ENCODE results near the gene CHKA. TPM values are rescaled to one million over a fixed set of nuclear protein-coding genes. Genes with fewer than 3 reads are reported as not detected.

The CHKA gene
- total RNA-seq, 4 donors from 2014 or later: 1.1 to 13.0 (median 4.2) TPM

DNA sequence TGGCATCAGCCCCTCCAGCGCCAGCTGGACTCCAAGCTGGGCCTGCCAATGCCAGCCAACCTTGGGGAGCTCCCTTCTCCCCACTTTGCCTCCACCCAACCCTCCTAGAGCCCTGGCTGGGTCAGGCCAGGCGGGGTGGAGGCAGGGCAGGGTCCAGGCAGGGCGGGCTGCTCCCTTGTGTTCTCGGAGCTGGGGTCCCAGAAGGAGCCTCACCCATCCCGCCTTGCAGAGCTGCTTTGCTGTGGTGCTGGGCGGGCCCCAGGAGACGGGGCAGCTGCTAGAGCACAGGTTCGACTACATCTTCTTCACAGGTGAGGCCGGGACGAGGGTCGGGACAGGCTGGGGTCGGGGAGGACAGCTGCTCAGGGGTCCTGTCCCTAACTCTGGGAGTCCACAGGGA lies 101.7 kb downstream of the CHKA start:
- peaks cover 0 to 3% (median 0%) of the 10 kb centered on the region in 3 donors for H3K9me3 ChIP-seq
- TF ChIP-seq, protein P1, sequence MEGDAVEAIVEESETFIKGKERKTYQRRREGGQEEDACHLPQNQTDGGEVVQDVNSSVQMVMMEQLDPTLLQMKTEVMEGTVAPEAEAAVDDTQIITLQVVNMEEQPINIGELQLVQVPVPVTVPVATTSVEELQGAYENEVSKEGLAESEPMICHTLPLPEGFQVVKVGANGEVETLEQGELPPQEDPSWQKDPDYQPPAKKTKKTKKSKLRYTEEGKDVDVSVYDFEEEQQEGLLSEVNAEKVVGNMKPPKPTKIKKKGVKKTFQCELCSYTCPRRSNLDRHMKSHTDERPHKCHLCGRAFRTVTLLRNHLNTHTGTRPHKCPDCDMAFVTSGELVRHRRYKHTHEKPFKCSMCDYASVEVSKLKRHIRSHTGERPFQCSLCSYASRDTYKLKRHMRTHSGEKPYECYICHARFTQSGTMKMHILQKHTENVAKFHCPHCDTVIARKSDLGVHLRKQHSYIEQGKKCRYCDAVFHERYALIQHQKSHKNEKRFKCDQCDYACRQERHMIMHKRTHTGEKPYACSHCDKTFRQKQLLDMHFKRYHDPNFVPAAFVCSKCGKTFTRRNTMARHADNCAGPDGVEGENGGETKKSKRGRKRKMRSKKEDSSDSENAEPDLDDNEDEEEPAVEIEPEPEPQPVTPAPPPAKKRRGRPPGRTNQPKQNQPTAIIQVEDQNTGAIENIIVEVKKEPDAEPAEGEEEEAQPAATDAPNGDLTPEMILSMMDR (IDR thresholded peaks at IDR 0.05): no peak
- no peak for TF ChIP-seq POLR2A (IDR thresholded peaks at IDR 0.05)
- intact Hi-C loops (cut with DNase I): no loop called here
- no peaks in the 10 kb centered on the region for H3K27me3 ChIP-seq
- H3K36me3 ChIP-seq: peaks cover 0 to 19% (median 0%) of the 10 kb centered on the region in 3 donors
- 80% methylated on average over 2 of the region's 12 CpGs; no CpG with 5 or more reads in 1 of the 2 donors for WGBS, 2 donors
- no peak overlapping the region for H3K4me3 ChIP-seq
- peak overlapping the region in 3 of 4 donors; percentile 2 to 76 (median 64) for H3K27ac ChIP-seq
- peaks cover 12 to 64% (median 27%) of the 10 kb centered on the region in 3 donors for H3K4me1 ChIP-seq
- no peak for DNase-seq

DNA sequence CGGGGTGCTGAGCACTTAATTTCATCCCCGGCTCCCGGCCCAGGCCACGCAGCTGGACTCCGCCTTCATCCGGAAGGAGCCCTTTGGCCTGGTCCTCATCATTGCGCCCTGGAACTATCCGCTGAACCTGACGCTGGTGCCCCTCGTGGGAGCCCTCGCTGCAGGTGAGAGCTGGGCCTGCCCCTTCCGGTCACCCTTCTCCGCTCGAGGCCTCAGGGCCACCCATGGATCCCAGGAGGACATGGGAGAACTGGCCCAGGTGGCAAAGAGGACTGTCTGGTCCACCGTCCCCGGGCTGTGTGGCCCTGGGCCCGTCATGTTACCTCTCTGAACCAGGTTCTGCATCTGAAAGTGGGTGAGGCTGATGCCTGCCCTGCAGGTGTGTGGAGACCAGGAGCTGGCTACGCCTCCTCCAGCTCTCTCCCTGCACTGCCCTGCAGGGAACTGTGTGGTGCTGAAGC lies 102.4 kb downstream of the CHKA start:
- no peak for TF ChIP-seq POLR2A (IDR thresholded peaks at IDR 0.05)
- TF ChIP-seq, protein P1 (IDR thresholded peaks at IDR 0.05): no peak
- 92% methylated on average over 5 of the region's 18 CpGs; no CpG with 5 or more reads in 1 of the 2 donors for WGBS, 2 donors
- intact Hi-C loops (cut with DNase I): no loop called here

DNA sequence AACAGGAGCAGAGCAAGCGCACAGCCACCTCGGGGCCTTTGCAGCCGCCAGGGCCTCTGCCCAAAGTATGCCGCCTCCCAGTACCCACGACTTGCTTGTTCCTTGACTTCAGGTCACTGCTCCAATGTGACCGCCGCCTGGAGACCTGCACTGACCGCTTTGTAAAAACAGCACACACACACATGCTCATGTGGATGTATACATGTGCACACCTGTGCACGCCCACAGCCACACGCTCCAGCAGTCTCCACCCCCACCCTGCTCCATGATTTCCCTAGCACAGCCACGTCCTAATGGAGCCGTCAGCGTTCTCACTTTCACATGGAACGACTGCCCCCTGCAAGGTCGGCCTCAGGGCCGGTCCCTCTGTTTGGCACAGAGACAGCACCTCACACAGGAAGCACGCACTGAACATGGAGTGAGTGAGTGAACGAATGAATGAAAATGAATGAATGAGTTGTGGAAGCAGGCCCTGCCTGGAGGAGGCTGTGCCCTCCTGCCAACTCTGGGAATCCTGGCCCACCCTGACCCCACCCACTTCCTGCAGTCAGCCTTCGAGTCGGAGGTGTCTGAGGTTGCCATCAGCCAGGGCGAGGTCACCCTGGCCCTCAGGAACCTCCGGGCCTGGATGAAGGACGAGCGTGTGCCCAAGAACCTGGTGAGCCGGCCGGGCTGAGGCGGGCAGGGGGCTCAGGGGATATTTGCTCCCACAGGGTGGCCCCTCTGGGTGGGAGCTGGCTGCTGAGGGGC lies 103.0 kb downstream of the CHKA start:
- TF ChIP-seq, protein P1 (IDR thresholded peaks at IDR 0.05): no peak
- TF ChIP-seq POLR2A (IDR thresholded peaks at IDR 0.05): no peak
- intact Hi-C loops (cut with DNase I): no loop called here
- 63 to 79% methylated on average over 13 to 14 of the region's 27 CpGs for WGBS, 2 donors
- H3K27ac ChIP-seq: peak overlapping the region in 2 of 4 donors; percentile 59 to 64
- DNase-seq: no peak
- no peaks in the 10 kb centered on the region for H3K9me3 ChIP-seq
- peaks cover 14 to 76% (median 39%) of the 10 kb centered on the region in 3 donors for H3K4me1 ChIP-seq
- H3K27me3 ChIP-seq: no peaks in the 10 kb centered on the region
- peaks cover 0 to 12% (median 0%) of the 10 kb centered on the region in 3 donors for H3K36me3 ChIP-seq
- no peak overlapping the region for H3K4me3 ChIP-seq

More for the DNA sequence above, 102.4 kb downstream of the CHKA start:
- Histone ChIP-seq H3K9me3 (no peaks in the 10 kb centered on the region), H3K4me1 (peaks cover 14 to 71% (median 34%) of the 10 kb centered on the region in 3 donors), H3K27ac (peak overlapping the region in 2 of 4 donors; percentile 46 to 64), H3K36me3 (peaks cover 0 to 14% (median 0%) of the 10 kb centered on the region in 3 donors), H3K27me3 (no peaks in the 10 kb centered on the region), H3K4me3 (no peak overlapping the region)
- DNase-seq: no peak

DNA sequence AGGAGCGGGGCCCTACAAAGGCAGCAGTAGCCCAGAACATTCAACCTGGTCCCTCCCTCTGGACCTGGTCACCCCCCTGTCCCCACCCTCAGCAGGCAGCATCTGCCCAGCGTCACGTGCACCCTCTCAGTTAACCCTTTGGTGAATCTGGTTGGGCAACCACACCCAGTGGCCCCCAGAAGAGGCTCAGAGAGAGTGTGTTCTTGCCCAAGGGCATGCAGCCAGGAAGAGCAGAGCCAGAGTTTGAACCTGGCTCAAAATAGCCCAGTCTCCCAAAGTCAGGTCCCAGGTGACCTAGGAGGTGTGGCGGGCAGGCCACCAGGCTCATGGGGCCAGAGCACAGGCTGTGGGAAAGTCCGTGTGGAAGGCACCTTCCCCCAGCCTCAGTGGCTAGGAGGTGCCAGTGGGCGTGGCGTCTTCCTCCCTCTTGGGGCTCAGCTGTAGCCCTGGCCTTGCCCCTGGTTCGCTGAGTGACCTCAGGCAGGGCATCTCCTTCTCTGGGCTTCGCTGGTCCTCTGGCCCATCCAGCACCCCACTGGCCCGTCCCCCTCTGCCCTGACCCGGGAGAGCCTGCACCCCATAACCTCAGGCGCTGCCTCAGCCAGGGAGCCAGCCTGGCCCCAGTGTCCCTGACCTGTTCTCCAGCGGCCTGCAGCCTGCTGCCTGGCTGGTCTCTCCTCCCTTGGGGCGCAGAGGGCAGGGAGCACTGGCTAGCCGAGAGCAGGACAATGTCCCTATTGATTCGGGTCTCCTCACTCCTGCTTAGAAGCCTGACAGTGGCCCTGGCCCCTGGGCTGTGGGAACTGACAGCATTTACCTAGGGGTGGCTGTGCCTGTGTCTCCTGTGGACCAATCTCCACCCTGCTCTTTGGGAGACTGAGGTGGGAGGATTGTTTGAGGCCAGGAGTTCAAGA lies 104.0 kb downstream of the CHKA start:
- Histone ChIP-seq H3K4me3 (no peak overlapping the region), H3K4me1 (peaks cover 14 to 83% (median 39%) of the 10 kb centered on the region in 3 donors), H3K27me3 (no peaks in the 10 kb centered on the region), H3K27ac (peak overlapping the region in 3 of 4 donors; percentile 57 to 59 (median 57)), H3K9me3 (no peaks in the 10 kb centered on the region), H3K36me3 (peaks cover 0 to 4% (median 0%) of the 10 kb centered on the region in 3 donors)
- WGBS, 2 donors: 33 to 51% methylated on average over 1 to 7 of the region's 16 CpGs
- TF ChIP-seq, protein P1 (IDR thresholded peaks at IDR 0.05): no peak
- no peak for TF ChIP-seq POLR2A (IDR thresholded peaks at IDR 0.05)
- intact Hi-C loops (cut with DNase I): no loop called here
- DNase-seq: no peak
